Skin of body (tissue), 2 donors: ENCODE results near the gene BRAP. TPM values are rescaled to one million over a fixed set of nuclear protein-coding genes. Genes with fewer than 3 reads are reported as not detected.
A peak's percentile ranks its signal among the peaks of the same experiment; 100 is the strongest.
"Not testable (repeated sequence)": the region's sequence is repeated elsewhere in the genome, so short reads cannot be mapped to it uniquely, and the experiment has no call there.

Source experiments
- DNase-seq: peaks from one replicate; lab custom pipeline; 2025; lab: John Stamatoyannopoulos, UW
- total RNA-seq: library from RNA; depleted of rRNA; stranded (reverse); fragments of >200 nt; gene quantifications from one replicate; pipeline ENCODE4 v1.2.3, GENCODE V29; 2014

The BRAP gene
- total RNA-seq, 1 donor from 2014 or later: 13.8 TPM

GRCh38 chr12:111607239-111607638 is 78.5 kb downstream of the BRAP start:
- DNase-seq: no peak

GRCh38 chr12:111606767-111607230 is 79.0 kb downstream of the BRAP start:
- DNase-seq: no peak

- DNase-seq: no peak
Measured at GRCh38 chr12:111605911-111606766, 79.6 kb downstream of the BRAP start.

- not testable (repeated sequence) for DNase-seq
Measured at GRCh38 chr12:111602857-111603256, 82.9 kb downstream of the BRAP start.

GRCh38 chr12:111602348-111602747 is 83.4 kb downstream of the BRAP start:
- no peak for DNase-seq

GRCh38 chr12:111600986-111601385 is 84.8 kb downstream of the BRAP start:
- DNase-seq: not testable (repeated sequence)

GRCh38 chr12:111600205-111600642 is 85.5 kb downstream of the BRAP start:
- DNase-seq: no peak

- DNase-seq: peak; percentile 88
Measured at GRCh38 chr12:111599453-111600204, 86.1 kb downstream of the BRAP start.

- DNase-seq: no peak
Measured at GRCh38 chr12:111598637-111599452, 86.9 kb downstream of the BRAP start, which contains the start of gene ATXN2. Gene ATXN2, minus strand, starts transcription at chr12:111599315. Its CDS starts 281 bp downstream, at chr12:111599034.

- DNase-seq: no peak
Measured at GRCh38 chr12:111597831-111598636, 87.7 kb downstream of the BRAP start.

- peak; percentile 31 for DNase-seq
Measured at GRCh38 chr12:111596985-111597830, 88.5 kb downstream of the BRAP start.

- not testable (repeated sequence) for DNase-seq
Measured at GRCh38 chr12:111595341-111595835, 90.4 kb downstream of the BRAP start.

Other genes with a start within 250 kb of the BRAP start
- 49.1 TPM for gene ATXN2, start 86.6 kb downstream of the BRAP start, total RNA-seq
- 21.8 TPM for gene ACAD10, start 97 bp upstream of the BRAP start, total RNA-seq
- gene ALDH2, start 81.0 kb upstream of the BRAP start, total RNA-seq: 34.2 TPM
- 30.6 TPM for gene MAPKAPK5, start 156.3 kb upstream of the BRAP start, total RNA-seq